Mesenchymal stem cell (in vitro differentiated cells and primary cell): ENCODE data around the gene CCDC47.
"Not testable (repeated sequence)": the region's sequence is repeated elsewhere in the genome, so short reads cannot be mapped to it uniquely, and the experiment has no call there.

Source experiments
- DNase-seq: peaks from one replicate; pipeline ENCODE4 v3.0.0-alpha.2; 2013
- H2AFZ ChIP-seq: one replicate; pipeline ENCODE4 v1.6.1; 2013; ENCODE audit warnings: low read depth, mild to moderate bottlenecking, control low read depth, inconsistent platforms, low read length, moderate library complexity
- H2AK5ac ChIP-seq: 2 replicates; pipeline ENCODE4 v1.6.1; 2013; ENCODE audit warnings: low read length, moderate library complexity, mild to moderate bottlenecking, inconsistent platforms; ENCODE audit not compliant: severe bottlenecking
- H2BK120ac ChIP-seq: one replicate; pipeline ENCODE4 v1.6.1; 2013; ENCODE audit warnings: low read depth, mild to moderate bottlenecking, inconsistent platforms, low read length, moderate library complexity
- H2BK12ac ChIP-seq, 2 experiments: one replicate each; pipeline ENCODE4 v1.6.1; 2013; ENCODE audit warnings: inconsistent platforms in 2 of 2, low read length in 2 of 2, mild to moderate bottlenecking in 2 of 2, moderate library complexity in 2 of 2, control low read depth in 1 of 2
- H2BK15ac ChIP-seq: one replicate; pipeline ENCODE4 v1.6.1; 2013; ENCODE audit warnings: mild to moderate bottlenecking, low read depth, inconsistent platforms; ENCODE audit not compliant: poor library complexity, severe bottlenecking
- H2BK5ac ChIP-seq: 2 replicates; pipeline ENCODE4 v1.6.1; 2013; ENCODE audit warnings: low read depth, mild to moderate bottlenecking, low read length, control low read depth, inconsistent platforms; ENCODE audit not compliant: poor library complexity, severe bottlenecking
- H3K14ac ChIP-seq, 2 experiments: one replicate each; pipeline ENCODE4 v1.6.1; 2013; ENCODE audit warnings: inconsistent platforms in 2 of 2, low read length in 2 of 2, control low read depth in 1 of 2, mild to moderate bottlenecking in 1 of 2, moderate library complexity in 1 of 2
- H3K18ac ChIP-seq, 2 experiments: one replicate each; pipeline ENCODE4 v1.6.1; 2013; ENCODE audit warnings: inconsistent platforms in 2 of 2, low read length in 2 of 2, control low read depth in 1 of 2, low read depth in 1 of 2, mild to moderate bottlenecking in 1 of 2
- H3K23ac ChIP-seq, 2 experiments: one replicate each; pipeline ENCODE4 v1.6.1; 2013; ENCODE audit warnings: inconsistent platforms in 2 of 2, low read length in 2 of 2, mild to moderate bottlenecking in 2 of 2, moderate library complexity in 2 of 2, control low read depth in 1 of 2
- H3K27ac ChIP-seq: 2 replicates; pipeline ENCODE4 v1.5.1; 2013; ENCODE audit warnings: mild to moderate bottlenecking, moderate library complexity, low read length, control low read depth, inconsistent platforms; ENCODE audit not compliant: poor library complexity, severe bottlenecking
- H3K27me3 ChIP-seq, 2 experiments: 2 replicates each; pipeline versions ENCODE4 v1.6.1 to v1.7.0; 2013; ENCODE audit warnings: low read length in 2 of 2, mild to moderate bottlenecking in 2 of 2, moderate library complexity in 2 of 2, control low read depth in 1 of 2, inconsistent platforms in 1 of 2; ENCODE audit not compliant: control insufficient read depth in 1 of 2, insufficient read depth in 1 of 2
- H3K36me3 ChIP-seq, 2 experiments: 2 replicates each; pipeline versions ENCODE4 v1.6.1 to v1.7.0; 2013; ENCODE audit warnings: low read length in 2 of 2, control low read depth in 1 of 2, inconsistent platforms in 1 of 2, low read depth in 1 of 2, mild to moderate bottlenecking in 1 of 2; ENCODE audit not compliant: insufficient read depth in 2 of 2, control insufficient read depth in 1 of 2
- H3K4ac ChIP-seq, 2 experiments: one replicate each; pipeline ENCODE4 v1.6.1; 2013; ENCODE audit warnings: inconsistent platforms in 2 of 2, low read length in 2 of 2, mild to moderate bottlenecking in 2 of 2, moderate library complexity in 2 of 2, control low read depth in 1 of 2, low read depth in 1 of 2
- H3K4me1 ChIP-seq: 2 replicates; pipeline ENCODE4 v1.6.1; 2013; ENCODE audit warnings: low read depth, low read length, control low read depth; ENCODE audit not compliant: control insufficient read depth, insufficient read depth
- H3K4me2 ChIP-seq: 2 replicates; pipeline ENCODE4 v1.6.1; 2013; ENCODE audit warnings: low read length, mild to moderate bottlenecking, inconsistent platforms; ENCODE audit not compliant: poor library complexity, severe bottlenecking
- H3K4me3 ChIP-seq, 2 experiments: 2 replicates each; pipeline versions ENCODE4 v1.5.1 to v1.7.0; 2013; ENCODE audit warnings: low read length in 2 of 2, mild to moderate bottlenecking in 2 of 2, control low read depth in 1 of 2, low read depth in 1 of 2; ENCODE audit not compliant: insufficient read depth in 1 of 2
- H3K79me1 ChIP-seq: replicated peaks from 2 replicates; pipeline ENCODE4 v1.6.1; 2013; ENCODE audit warnings: mild to moderate bottlenecking, control low read depth, low read length, inconsistent platforms; ENCODE audit not compliant: poor library complexity, severe bottlenecking
- H3K9ac ChIP-seq: 2 replicates; pipeline ENCODE4 v1.7.0; 2013; ENCODE audit warnings: mild to moderate bottlenecking, low read length, moderate library complexity
- H3K9me3 ChIP-seq: 2 replicates; pipeline ENCODE4 v1.7.0; 2013; ENCODE audit warnings: mild to moderate bottlenecking, low read length; ENCODE audit not compliant: control insufficient read depth
- H4K8ac ChIP-seq: one replicate; pipeline ENCODE4 v1.6.1; 2013; ENCODE audit warnings: inconsistent platforms, mild to moderate bottlenecking, low read length, moderate library complexity
- H4K91ac ChIP-seq: one replicate; pipeline ENCODE4 v1.6.1; 2013; ENCODE audit warnings: mild to moderate bottlenecking, low read length, inconsistent platforms
- WGBS: methylation state at CpG from one replicate; pipeline ENCODE4 v1.1.7; 2013; ENCODE audit warnings: mixed read lengths; 5-methylcytosine and 5-hydroxymethylcytosine counted together

CCDC47 gene

GRCh38 chr17:63800783-63801182, 27.4 kb upstream of the CCDC47 start:
- 94% methylated on average over 1 of the region's 1 CpG for WGBS

GRCh38 chr17:63798572-63799106, 25.2 kb upstream of the CCDC47 start:
- no peak overlapping the region for H2BK12ac ChIP-seq
- WGBS: 100% methylated on average over 2 of the region's 3 CpGs
- no peak for DNase-seq
- H3K27me3 ChIP-seq: no peaks in the 10 kb centered on the region
- H3K9me3 ChIP-seq: no peaks in the 10 kb centered on the region
- H3K4me3 ChIP-seq: no peak overlapping the region
- H2BK15ac ChIP-seq: no peak overlapping the region
- no peak overlapping the region for H3K4ac ChIP-seq
- no peak overlapping the region for H3K9ac ChIP-seq
- no peak overlapping the region for H4K8ac ChIP-seq
- no peak overlapping the region for H2AK5ac ChIP-seq
- no peak overlapping the region for H3K18ac ChIP-seq
- no peak overlapping the region for H4K91ac ChIP-seq
- H2BK120ac ChIP-seq: no peak overlapping the region
- H3K36me3 ChIP-seq: peaks cover 39 to 97% of the 10 kb centered on the region in 2 experiments
- no peaks in the 10 kb centered on the region for H3K4me1 ChIP-seq
- no peak overlapping the region for H3K23ac ChIP-seq
- H2AFZ ChIP-seq: no peak overlapping the region
- H3K27ac ChIP-seq: no peak overlapping the region
- no peak overlapping the region for H3K14ac ChIP-seq
- no peak overlapping the region for H2BK5ac ChIP-seq
- H3K4me2 ChIP-seq: no peak overlapping the region
- peaks cover 31% of the 10 kb centered on the region for H3K79me1 ChIP-seq

More at GRCh38 chr17:63800783-63801182, 27.4 kb upstream of the CCDC47 start:
- Histone ChIP-seq H3K4me1 (no peaks in the 10 kb centered on the region), H2AK5ac (no peak overlapping the region), H3K9ac (no peak overlapping the region), H3K23ac (no peak overlapping the region), H3K9me3 (no peaks in the 10 kb centered on the region), H2BK120ac (no peak overlapping the region), H3K4me3 (no peak overlapping the region), H3K27ac (no peak overlapping the region), H2BK5ac (no peak overlapping the region), H3K4ac (no peak overlapping the region), H3K36me3 (peaks cover 34 to 98% of the 10 kb centered on the region in 2 experiments), H4K91ac (no peak overlapping the region), H2BK12ac (no peak overlapping the region), H3K27me3 (no peaks in the 10 kb centered on the region), H3K18ac (no peak overlapping the region), H2BK15ac (no peak overlapping the region), H4K8ac (no peak overlapping the region), H2AFZ (no peak overlapping the region), H3K14ac (no peak overlapping the region), H3K4me2 (no peak overlapping the region), H3K79me1 (peaks cover 26% of the 10 kb centered on the region)
- DNase-seq: no peak

- H2BK5ac ChIP-seq: not testable (repeated sequence)
- 96% methylated on average over 10 of the region's 10 CpGs for WGBS
Observed at GRCh38 chr17:63796375-63796774, 23.0 kb upstream of the CCDC47 start.

GRCh38 chr17:63792055-63792729, 18.8 kb upstream of the CCDC47 start:
- Histone ChIP-seq H2BK15ac (no peak overlapping the region), H3K27me3 (no peaks in the 10 kb centered on the region), H3K4me2 (no peak overlapping the region), H3K9me3 (no peaks in the 10 kb centered on the region), H3K14ac (no peak overlapping the region), H3K79me1 (peaks cover 19% of the 10 kb centered on the region), H2BK5ac (no peak overlapping the region), H3K4ac (no peak overlapping the region), H4K8ac (no peak overlapping the region), H2BK12ac (no peak overlapping the region), H3K36me3 (peaks cover 50 to 95% of the 10 kb centered on the region in 2 experiments), H3K18ac (no peak overlapping the region), H3K27ac (no peak overlapping the region), H2AK5ac (no peak overlapping the region), H3K9ac (no peak overlapping the region), H4K91ac (no peak overlapping the region), H2BK120ac (no peak overlapping the region), H3K23ac (no peak overlapping the region), H2AFZ (no peak overlapping the region), H3K4me3 (no peak overlapping the region), H3K4me1 (no peaks in the 10 kb centered on the region)
- DNase-seq: no peak
- WGBS: no CpG with 5 or more reads among the region's 3 CpGs

More at GRCh38 chr17:63796375-63796774, 23.0 kb upstream of the CCDC47 start:
- H3K4me3 ChIP-seq, H3K9ac ChIP-seq, H2BK120ac ChIP-seq, H2BK12ac ChIP-seq, H3K23ac ChIP-seq, H3K27me3 ChIP-seq, H3K14ac ChIP-seq, H4K91ac ChIP-seq, H3K18ac ChIP-seq, H2BK15ac ChIP-seq, DNase-seq, H3K4me2 ChIP-seq, H3K4me1 ChIP-seq, H3K9me3 ChIP-seq, H2AFZ ChIP-seq, H2AK5ac ChIP-seq, H3K4ac ChIP-seq, H4K8ac ChIP-seq, H3K27ac ChIP-seq: not testable (repeated sequence)
- H3K79me1 ChIP-seq: peaks cover 30% of the 10 kb centered on the region
- peaks cover 32 to 98% of the 10 kb centered on the region in 2 experiments for H3K36me3 ChIP-seq
